HG02571 (cell line): ENCODE data around the gene CCL4.
"Not testable (repeated sequence)": the region's sequence is repeated elsewhere in the genome, so short reads cannot be mapped to it uniquely, and the experiment has no call there.

ENCODE experiments used
- ATAC-seq: cut with Tn5 transposase; IDR thresholded peaks from one replicate; pipeline ENCODE4 v1.9.1; 2021; ENCODE audit warnings: mild to moderate bottlenecking, moderate library complexity; ENCODE audit not compliant: unreplicated experiment

The CCL4 gene

GRCh38 chr17:36087897-36088572, 15.6 kb upstream of the CCL4 start:
- ATAC-seq: not testable (repeated sequence)

- ATAC-seq: no peak
Observed at GRCh38 chr17:36088670-36089338, 14.8 kb upstream of the CCL4 start.

- no peak for ATAC-seq
Observed at GRCh38 chr17:36089339-36089865, 14.2 kb upstream of the CCL4 start.

DNA sequence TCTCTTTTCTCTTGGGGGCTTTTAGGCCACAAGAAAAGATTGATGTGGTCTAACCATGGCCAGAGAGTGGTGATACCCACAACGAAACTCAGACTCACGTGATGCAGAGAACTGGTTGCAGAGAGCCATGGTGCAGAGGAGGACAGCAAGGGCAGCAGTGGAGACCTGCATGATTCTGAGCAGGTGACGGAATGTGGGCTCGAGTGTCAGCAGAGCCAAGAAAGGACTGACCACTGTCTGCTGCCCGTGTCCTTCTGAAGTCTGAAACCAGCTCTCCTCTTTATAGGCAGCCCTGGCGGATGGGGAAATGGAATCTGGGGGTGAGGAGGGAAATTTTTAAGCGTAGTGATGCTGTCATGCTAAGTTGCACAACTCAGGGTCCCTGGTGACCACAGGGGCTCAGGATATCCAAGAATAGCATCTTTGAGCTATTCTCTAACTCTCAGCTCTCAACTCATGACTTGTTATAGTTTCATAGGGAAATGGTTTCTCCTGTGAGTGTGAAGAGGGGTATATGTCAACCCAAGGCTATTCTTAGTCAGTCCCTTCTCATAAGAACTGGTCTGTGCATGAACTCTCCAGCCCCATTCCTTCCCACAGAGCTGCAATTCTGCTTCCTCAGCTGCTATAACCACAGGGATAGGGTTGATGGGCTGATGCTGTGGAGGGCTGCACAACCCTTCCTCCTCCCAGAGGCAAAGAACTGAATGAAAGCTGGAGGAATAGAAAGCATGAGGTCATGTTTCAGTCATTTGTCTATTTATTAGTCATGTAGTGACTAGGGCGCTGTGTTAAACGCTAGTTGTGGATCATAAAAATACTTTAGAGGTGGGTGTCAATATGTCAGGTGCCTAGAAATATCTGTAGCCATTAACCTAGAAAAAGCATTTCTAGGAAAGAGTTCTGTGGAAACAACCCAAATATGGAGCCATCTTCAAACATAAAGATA, 13.5 kb upstream of the CCL4 start, which contains the start of gene CCL3:
CCL3 (minus strand) TSS at position 256 of the 949 bp plus-strand sequence; CDS start at position 171, 85 bp downstream.
- peak; percentile 57 for ATAC-seq

DNA sequence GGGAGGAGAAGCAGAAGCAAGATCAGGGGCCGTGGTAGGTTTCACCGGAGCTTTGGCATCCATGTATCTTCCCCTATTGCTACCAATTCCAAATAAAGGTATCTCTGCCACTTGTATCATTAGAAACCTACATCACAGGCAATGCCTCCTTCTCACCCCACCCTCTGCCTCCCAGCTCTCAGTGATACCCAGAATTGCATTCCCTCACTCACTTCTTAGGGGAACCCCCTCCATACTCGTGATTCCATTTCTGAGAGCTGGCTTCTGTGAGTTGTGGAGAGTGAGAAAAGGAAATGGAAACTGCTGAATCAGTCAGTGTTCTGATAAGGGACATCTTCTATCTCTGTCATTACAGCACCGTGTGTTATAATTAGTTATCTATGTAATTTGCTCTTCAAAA, 11.4 kb upstream of the CCL4 start:
- no peak for ATAC-seq

DNA sequence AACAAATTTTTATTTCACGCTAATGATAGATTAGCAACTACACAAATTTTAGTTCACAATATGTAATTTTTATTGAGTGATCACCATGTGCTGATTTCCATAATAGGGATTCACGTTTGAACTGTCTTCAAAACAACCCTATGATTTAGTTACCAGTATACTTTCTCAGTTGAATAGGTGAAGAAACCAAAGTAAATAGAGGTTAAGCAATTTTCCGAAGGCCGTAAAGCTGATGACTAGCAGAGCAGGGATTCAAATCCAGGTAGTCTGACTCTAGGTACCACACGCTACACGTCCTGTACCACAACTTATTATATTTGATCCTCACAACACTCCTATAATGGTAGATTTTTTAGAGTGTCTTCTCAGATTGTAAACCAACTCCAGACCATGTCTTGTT, 10.9 kb upstream of the CCL4 start:
- not testable (repeated sequence) for ATAC-seq

DNA sequence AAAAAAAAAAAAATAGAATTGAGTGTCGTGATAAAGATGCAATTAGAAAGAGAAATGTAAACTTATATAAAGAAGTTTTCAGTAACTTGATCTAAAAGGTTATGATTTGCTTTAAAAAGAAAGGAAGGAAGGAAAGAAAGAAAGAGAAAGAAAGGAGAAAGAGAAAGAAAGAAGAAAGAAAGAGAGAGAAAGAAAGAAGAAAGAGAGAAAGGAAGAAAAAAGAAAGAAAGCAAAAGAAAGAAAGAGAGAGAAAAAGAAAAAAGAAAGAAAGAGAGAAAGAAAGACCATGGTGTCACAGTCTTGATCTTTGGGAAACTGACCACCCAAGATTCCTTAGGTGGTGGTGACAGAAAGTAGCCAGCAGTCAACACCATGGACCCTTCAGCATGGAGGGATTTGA, 9.4 kb upstream of the CCL4 start:
- no peak for ATAC-seq

DNA sequence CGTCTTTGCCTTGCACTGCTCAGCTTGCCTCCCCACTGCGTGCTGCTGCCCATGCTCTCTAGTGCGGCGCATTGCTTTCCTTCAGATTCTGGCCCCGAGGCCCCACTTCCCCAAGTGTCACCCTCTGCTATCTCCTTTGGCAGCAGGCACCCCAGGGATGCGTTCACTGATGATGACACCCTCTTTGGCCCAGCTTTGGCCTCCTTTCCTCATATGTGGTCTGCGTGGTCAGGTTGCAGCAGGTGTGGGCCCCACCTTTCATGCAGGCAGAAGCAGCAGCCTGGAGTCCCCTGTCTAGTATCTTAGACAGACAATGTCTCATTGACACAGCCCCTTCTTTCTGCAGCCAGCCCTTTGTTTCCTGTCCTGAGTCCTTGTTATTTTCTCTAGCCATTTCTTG, 8.9 kb upstream of the CCL4 start:
- no peak for ATAC-seq

- no peak for ATAC-seq
Observed at GRCh38 chr17:36095992-36096391, 7.6 kb upstream of the CCL4 start.

DNA sequence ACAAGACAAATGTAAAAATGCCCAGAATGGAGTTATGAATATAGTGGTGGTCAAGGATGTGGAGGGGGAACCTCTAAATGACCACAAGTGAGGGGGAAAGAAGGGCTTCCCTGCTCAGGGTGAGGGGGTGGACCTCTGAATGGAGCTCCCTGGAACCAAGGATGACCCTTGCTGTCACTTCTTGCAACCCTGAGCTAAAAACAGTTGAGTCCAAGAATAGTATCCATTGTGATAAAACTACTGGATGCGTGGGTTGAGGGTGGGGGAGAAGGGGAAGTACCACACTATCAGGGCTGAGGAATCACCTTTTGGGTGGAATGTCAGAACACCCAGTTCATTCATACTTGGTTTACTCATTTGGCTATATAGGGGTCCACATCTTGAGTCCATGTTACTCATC, 4.6 kb upstream of the CCL4 start:
- not testable (repeated sequence) for ATAC-seq

DNA sequence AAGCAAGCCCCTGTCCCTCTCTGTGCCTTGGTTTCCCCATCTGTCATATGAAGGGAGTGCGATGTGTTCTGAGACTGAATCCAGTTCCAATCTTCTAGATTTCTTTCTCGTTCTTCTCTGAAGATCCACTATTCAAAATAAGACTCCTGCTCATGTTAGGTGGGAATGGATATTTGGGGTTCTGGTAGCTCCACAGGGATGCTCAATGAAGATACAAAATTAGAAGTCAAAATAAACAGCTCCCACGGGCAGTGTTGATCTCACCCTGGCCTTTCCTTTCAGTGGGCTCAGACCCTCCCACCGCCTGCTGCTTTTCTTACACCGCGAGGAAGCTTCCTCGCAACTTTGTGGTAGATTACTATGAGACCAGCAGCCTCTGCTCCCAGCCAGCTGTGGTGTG, 619 bp downstream of the CCL4 start:
- ATAC-seq: not testable (repeated sequence)

DNA sequence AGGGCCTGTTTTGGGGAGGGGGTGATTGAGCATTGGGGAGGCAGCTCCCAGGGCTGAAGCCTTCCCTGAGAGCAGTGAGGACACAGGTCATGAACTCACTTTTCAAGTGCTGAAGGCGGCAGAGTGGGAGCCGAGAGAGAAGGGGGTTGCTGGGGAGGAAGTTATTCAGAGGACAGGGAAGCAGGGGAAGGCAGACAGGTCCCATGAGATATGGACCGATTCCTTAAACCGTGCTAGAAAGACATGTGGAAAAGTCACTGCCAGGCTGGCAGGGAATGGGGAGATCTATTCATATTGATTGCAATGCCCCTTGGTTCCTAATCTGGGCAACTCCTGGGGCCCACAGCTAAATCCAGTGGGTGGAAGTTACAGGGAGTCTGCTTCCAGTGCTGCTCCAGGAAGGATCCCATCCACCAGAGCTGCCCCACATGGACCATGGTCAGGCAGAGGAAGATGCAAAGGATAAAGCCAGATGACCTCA, 1.1 kb downstream of the CCL4 start:
- ATAC-seq: no peak

DNA sequence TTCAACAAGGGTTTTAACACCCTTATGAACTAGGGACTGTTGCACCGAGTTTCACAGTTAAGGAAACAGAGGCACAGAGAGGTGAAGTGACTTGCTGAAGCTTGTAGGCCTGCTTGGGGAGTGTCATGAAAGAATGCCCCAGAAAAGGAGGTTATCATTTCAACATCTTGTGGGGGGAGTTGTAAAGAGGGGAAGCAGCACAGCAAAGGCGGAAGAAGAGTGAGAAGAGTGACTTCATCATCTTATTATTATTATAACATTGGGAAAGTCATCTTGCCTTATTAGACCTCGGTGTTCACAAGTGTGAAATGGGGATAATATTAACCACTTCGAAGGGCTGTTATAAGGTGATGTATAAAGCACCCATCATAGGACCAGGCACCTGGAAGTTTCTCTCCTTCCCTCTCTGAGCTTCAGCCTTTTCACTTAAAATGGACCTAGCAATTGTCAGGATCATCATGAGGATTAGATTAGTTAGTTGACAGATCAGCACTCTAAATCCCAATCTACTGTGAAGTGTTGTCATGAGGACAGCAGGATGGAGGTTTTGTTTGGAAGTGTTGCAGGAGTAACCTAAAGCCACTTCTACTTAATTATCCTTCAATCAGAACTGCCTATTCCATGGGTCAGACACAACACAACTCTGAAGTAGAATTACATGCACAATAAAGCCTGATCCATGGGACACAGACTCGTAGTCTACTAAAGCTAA, 2.3 kb downstream of the CCL4 start:
- no peak for ATAC-seq

DNA sequence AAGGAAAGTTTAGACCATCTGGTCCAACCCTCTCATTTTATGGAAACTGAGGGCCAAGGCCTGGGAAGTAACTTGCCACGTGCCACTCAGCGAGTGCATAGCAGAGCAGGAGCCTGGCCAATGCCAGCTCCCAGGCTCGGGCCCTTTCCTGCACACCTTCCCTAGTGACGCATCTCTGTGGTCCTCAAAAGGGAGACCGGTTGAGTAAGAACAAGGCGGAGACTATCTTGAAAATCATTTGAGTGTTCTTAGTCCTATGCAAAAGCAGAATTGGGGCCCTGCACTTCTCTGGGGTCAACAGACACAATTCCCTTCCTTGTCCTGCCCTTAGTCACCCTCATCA, 2.8 kb downstream of the CCL4 start:
- no peak for ATAC-seq

DNA sequence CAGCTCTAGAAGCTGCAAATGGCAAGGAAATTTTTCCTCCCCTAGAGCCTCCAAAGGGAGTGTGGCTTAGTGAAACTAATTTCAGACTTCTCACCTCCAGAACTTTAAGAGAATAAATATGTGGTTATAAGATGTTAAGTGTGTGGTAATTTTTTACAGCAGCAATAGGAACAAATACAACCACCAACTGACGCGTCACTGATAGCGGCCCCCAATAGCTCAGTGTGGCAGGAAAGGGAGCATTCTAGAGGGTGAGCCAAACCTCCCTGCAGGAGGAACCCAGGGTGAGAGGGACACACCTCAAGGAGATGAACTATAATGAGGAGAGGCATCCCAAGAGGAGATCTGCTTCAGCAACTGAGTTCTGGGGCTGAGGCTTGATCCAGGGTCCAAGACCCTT, 4.0 kb downstream of the CCL4 start:
- no peak for ATAC-seq

GRCh38 chr17:36108265-36108664, 4.6 kb downstream of the CCL4 start:
- ATAC-seq: not testable (repeated sequence)

DNA sequence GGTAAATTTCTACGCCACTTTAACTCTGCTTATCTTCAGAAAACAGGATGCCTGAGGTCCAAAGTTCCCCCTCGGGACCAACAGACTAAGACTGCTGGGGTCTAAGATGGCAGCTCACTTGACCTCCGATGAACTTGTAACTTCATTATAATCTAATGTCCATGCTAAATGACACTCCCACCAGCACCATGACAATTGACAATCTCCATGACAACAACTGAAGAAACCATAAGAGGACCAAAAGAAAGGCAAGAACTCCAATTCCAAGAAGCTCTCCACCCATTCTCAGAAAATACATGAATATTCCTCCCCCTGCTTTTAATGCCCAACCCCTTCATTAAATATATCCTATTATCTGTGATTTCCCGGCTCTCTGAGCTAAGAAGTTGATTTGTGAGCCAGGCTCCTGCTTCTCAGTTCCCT, 7.5 kb downstream of the CCL4 start:
- no peak for ATAC-seq

DNA sequence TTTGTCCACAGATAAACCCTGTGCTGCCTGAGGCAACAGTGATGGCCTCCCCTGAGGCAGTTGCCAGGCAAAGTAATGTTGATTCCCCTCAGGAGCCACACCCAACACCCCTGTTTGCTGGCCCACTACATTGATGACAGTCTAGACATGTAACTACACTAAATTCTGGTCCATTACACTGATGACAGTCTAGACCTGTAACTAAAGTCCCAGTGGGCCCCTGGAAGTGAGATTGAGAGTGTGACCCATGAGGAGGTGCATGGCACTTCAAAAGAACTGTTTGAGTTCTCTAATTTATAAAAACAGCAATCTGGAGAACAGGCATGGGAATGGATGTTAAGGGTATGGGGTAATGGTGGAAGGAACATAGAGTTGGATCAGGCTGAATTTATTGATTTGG, 8.9 kb downstream of the CCL4 start:
- ATAC-seq: no peak

DNA sequence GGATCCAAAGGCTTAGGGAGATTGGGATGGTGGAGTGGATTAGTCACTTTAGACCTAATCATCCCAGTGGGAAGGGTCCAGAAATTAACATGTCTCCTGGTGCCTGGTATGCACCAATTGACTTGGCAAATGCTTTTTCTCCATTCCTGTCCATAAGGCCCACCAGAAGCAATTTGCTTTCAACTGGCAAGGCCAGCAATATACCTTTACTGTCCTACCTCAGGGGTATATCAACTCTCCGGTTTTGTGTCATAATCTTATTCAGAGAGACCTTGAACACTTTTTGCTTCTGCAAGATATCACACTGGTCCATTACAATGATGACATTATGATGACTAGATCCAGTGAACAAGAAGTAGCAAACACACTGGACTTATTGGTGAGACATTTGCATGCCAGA, 9.5 kb downstream of the CCL4 start:
- ATAC-seq: not testable (repeated sequence)

- ATAC-seq: not testable (repeated sequence)
Observed at GRCh38 chr17:36114971-36115648, 11.5 kb downstream of the CCL4 start.
